GM12892 (cell line): ENCODE data around the gene RBP5.

Source experiments
- POLR2A ChIP-seq: IDR thresholded peaks from 2 replicates; pipeline ENCODE4 v1.6.1; 2011; ENCODE audit warnings: low read depth, low read length, control low read depth
- POLR2AphosphoS5 ChIP-seq: IDR thresholded peaks from 2 replicates; pipeline ENCODE4 v1.6.1; 2011; ENCODE audit warnings: low read depth, low read length, control low read depth

DNA sequence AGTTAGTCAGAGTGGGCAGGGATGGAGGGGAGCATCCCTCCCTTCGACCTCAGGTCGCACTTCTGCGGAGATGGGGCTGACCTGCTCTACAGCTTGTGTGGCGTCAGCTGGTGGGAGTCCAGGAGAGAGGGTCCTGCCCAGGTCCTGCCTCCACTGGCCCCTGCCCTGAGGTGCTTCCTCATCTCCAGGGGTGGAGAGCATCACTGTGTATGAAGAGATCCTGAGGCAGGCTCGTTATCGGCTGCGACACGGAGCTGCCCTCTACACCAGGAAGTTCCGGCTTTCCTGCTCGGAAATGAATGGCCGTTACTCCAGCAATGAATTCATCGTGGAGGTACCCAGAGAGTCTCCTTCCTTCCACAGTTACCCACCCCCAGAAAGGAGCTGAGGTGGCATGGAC is 21.7 kb upstream of the RBP5 start:
- TF ChIP-seq POLR2A (no peak), POLR2AphosphoS5 (no peak)
